ENCODE results near the gene MRFAP1L1. TPM values are rescaled to one million over a fixed set of nuclear protein-coding genes. Genes with fewer than 3 reads are reported as not detected.

The MRFAP1L1 gene
- total and polyA plus RNA-seq, 9 of the 15 experiments (the other 6 are each of a cell fraction or from before 2014, with no cell fraction given), result 37.6 to 111 (median 83.8) TPM

GRCh38 chr4:6684656-6685055 is 25.0 kb downstream of the MRFAP1L1 start (continued):
- TF ChIP-seq ZNF639 (CRISPR knock-in tag; conservative IDR thresholded peaks at IDR 0.05 in 1 of 2, IDR thresholded peaks at IDR 0.05 in 1 of 2) (no peak), ZBTB12 (CRISPR knock-in tag; IDR thresholded peaks at IDR 0.05) (no peak)

- Histone ChIP-seq H3K27me3 (ENCODE audit: control insufficient read depth in 2 of 2, insufficient read depth in 2 of 2, low read length in 2 of 2) (no peaks in the 10 kb centered on the region), H3K9me3 (replicated peaks; ENCODE audit: control insufficient read depth, insufficient read depth, low read depth, low read length) (no peaks in the 10 kb centered on the region), H4K20me1 (replicated peaks; ENCODE audit: control insufficient read depth, insufficient read depth, low read length) (peaks cover 5% of the 10 kb centered on the region; the same call in 1 of the 2 replicates), H3K4me2 (ENCODE audit: insufficient read depth, low read length) (no peak overlapping the region), H3K27ac (ENCODE audit: extremely low read depth, low read depth, low read length) (no peak overlapping the region), H3K4me1 (replicated peaks in 1 of 2; ENCODE audit: control insufficient read depth in 2 of 2, insufficient read depth in 2 of 2, low read length in 2 of 2) (peaks cover 6 to 22% of the 10 kb centered on the region in 2 experiments), H3K4me3 (no peak overlapping the region), H3K9me1 (ENCODE audit: control insufficient read depth, insufficient read depth, low read length) (no peaks in the 10 kb centered on the region), H3K79me2 (ENCODE audit: control insufficient read depth, insufficient read depth, low read length) (peaks cover 4% of the 10 kb centered on the region; the same call in 1 of the 3 replicates), H3K36me3 (ENCODE audit: control insufficient read depth, insufficient read depth, low read length) (peaks cover 6% of the 10 kb centered on the region; the same call in 1 of the 3 replicates), H3K9ac (ENCODE audit: insufficient read depth in 1 of 2, low read depth in 2 of 2, low read length in 2 of 2) (peak overlapping the region in 1 of 2 experiments; percentile 77; a peak in 2 of 4 replicates), H2AFZ (ENCODE audit: low read depth, low read length) (no peak overlapping the region)
- ChIA-PET CTCF (ENCODE audit: low intra/inter-chr PET ratio) (interaction anchor here (0.7 kb wide), 1 partner anchor 40 kb away, joined by 5 read pairs; no protein-coding TSS in a partner anchor), POLR2A (interaction anchor here (0.5 to 3.3 kb wide), 6 partner anchors 9 to 233 kb away, joined by 3 to 38 read pairs (median 4); partner anchors contain the start of gene S100P)
- in situ Hi-C loops (cut with MboI), result no loop called here
- FAIRE-seq (no peak), ATAC-seq (no peak), DNase-seq (ENCODE audit: extremely low read depth in 1 of 4, low spot score in 3 of 4) (no peak)
- no TSS peak for BruUV-seq (replicated peaks)
- TF ChIP-seq POLR2G (IDR thresholded peaks at IDR 0.05; ENCODE audit: low read depth, low read length) (peak; percentile 35; the same call in 1 of the 2 replicates), GMEB1 (CRISPR knock-in tag; IDR thresholded peaks at IDR 0.05) (no peak)
- 52% methylated on average over 11 of the region's 11 CpGs for WGBS (ENCODE audit: insufficient coverage, low coverage, missing lambda C conversion rate)
- intact Hi-C loops (cut with micrococcal nuclease), result loop anchor here (5.0 kb wide), 1 partner anchor 111 kb away; no protein-coding TSS in a partner anchor
Observed at GRCh38 chr4:6682862-6683590, 26.6 kb downstream of the MRFAP1L1 start.
